HG02852 (cell line): Measurements from ENCODE around the gene TTBK2.

Source experiments
- ATAC-seq: cut with Tn5 transposase; IDR thresholded peaks from one replicate; pipeline ENCODE4 v1.9.1; 2021; ENCODE audit warnings: mild to moderate bottlenecking, moderate library complexity; ENCODE audit not compliant: unreplicated experiment

Gene TTBK2

DNA sequence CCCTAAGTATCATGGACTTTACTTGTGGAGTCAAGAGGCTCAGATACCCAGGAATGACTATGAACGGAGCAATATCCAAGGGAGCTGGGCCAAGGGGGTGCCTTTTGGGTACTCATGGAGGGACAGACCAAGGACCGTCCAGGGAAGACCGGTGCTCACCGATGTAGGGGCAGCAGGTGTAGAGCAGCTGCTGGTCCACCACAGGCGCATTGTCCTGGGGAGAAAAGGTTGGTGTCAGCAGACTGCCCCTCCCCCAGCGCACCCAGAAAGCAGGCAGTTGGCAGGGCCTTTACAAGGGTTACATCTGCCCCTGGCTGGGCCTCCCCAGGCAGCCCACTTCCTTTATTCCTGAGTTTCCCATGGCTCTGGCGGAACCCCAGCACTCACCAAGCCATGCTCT lies 191.2 kb downstream of the TTBK2 start:
- no peak for ATAC-seq

DNA sequence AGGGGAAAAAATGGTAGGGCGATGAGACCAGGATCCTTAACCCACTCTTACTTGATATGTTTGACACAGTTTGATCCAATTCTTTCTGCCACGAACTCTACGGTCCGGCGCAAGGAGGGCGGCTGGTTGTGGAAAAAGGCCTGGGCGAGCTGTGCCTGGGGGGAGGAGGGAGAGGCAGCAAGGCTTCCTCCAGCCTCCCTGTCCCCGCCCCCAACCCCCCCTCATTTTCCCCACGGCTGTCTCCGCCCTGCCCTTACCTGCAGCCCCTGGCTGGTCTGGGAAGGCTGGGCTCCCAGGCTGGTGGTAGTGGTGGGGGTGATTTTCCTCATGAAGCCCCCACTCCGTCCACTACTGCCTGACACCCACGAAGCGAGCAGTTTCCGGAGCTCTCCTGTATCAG lies 191.6 kb downstream of the TTBK2 start:
- no peak for ATAC-seq

DNA sequence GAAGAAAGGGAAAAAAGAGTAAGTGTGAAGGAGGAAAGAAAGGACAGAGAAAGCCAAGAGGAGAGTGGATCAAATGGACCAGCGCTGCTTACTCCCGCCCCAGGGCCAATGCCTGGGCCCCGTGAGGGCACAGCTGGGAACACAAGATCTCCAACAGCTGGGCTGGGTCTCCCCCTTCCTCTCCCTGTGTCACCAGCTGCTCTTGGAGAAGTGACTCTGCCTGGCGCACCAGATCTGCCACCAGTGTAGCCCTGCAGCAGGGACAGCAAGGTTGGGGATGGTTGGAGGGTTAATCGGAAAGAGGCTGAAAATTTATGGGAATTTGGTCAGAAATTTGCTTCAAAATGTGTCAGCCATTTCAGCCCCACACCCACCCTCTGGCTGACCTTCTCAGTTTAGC lies 192.0 kb downstream of the TTBK2 start:
- ATAC-seq: no peak

DNA sequence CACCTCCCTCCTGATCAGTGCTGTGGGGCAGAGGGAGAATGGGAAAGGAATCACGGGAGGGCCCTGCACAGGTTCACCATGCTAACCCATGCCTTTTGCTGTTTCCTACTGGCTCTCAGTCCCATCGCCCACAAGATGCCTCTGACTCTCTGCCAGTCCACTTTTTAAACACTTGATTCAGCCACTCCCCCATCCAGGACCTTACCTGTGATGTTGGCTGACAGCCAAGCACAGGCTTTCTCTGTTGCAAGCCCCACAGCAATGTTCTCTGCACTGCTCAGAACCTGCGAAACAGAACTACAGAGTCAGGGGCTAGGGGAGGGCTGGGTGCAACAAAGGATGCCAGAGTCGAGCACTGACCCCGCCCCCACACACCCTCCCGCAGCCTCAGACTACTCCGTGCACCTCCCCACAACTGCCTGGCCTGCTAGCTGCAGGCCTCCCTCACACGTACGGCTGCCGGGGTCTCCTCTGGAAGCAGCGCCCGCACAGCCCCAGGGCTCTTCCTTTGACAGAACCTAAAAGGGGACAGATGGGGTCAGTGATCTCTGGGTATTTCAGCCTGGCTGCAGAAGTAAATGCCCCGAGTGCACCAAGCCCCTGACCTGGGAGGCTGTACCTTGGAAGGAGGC lies 192.7 kb downstream of the TTBK2 start:
- ATAC-seq: no peak

DNA sequence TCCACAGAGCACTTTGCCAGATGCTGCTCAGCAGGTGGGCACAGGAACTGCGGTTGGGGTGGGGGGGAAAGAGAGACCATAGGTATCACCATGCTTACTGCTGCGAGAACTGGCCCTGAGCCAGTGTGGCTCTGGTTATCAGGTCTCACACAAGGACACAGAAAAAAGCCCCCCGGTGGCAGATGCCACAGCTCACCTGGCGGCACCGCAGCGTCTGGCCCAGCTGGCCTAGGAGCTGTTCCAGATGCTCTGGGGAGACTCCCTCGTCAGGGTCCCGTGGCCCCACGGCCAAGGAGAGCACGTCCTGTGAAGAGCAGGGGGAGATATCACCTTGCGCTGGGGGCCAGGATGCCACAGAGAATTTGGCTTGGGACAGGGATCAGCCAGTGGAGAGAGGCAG lies 194.5 kb downstream of the TTBK2 start:
- ATAC-seq: no peak

DNA sequence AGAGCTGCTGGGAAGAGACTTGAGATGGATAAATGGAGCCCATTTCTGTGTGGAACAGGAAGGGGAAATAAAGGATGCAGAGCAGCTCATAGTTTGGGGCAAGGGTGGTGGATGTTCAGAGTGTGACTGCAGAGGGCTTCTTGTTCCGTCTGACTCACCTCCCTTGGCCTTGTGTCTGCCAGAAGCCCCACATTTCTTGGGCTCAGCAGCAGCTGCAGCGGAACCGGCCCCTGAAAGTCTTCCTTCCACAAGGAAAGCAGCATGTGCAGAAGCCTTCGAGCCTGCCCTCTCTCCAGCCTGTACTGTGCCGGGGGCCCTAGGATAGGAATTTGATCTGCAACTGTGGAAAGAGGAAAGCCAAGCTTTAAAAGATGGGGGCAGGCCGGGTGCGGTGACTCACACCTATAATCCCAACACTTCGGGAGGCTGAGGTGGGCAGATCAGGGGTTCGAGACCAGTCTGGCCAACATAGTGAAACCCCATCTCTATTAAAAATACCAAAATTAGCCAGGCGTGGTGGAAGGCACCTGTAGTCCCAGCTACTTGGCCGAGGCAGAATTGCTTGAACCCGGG lies 195.2 kb downstream of the TTBK2 start:
- no peak for ATAC-seq

DNA sequence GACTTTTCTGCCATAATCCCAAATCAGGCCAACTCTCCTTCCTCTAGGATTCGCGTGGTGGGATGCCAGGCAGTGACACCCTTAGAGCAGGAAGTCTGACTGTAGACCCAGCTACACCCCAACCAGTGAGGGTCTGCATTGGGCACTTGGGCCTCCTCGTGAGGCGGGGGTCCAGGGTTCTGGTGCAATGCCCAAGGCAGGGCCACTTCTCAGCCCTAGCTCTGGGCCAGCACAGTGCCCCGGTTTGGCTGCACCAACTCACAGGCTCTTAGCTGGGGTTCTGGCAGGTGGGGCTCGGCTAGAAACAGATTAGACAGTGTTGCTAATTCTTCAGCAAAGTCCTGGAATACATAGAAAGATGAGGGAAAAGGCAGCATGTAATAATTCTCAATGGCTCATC lies 196.3 kb downstream of the TTBK2 start:
- ATAC-seq: no peak

DNA sequence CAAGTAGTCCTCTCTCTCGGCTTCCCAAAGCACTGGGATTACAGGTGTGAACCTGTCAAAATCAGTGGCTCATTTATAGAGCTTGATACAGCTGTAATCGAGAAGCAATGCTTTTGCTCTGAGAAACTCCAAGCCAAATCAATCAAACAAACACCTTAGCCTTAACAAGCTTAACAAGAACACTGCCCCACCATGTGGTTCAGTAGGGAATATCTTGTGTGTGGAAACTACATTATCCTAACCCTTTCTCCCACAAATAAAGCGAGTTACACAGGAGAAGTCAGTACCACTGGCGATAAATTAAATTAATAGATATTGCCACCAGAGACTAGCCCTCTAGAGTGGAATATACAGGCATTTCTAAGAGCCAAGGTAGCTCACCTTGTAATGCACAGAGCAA lies 197.5 kb downstream of the TTBK2 start:
- ATAC-seq: no peak

DNA sequence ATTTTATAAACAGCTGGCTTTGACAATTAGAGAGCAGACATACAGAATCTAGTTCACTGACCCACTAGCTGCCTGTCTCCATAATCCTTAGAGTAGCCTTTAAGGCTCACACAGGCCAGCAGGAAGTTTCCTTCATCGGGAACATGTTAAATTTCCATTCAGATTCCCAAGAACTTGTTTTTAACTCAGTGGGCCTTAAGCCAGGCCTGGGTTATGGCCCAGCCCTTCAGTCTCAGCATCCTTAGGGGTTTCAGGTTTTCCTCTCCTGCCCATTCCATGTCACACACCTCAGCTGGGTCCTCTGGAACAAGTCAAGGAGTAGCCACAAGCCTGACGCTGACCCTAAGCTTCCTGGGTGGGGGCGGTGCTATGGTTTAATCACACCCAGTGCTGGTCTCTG lies 198.7 kb downstream of the TTBK2 start:
- ATAC-seq: no peak

DNA sequence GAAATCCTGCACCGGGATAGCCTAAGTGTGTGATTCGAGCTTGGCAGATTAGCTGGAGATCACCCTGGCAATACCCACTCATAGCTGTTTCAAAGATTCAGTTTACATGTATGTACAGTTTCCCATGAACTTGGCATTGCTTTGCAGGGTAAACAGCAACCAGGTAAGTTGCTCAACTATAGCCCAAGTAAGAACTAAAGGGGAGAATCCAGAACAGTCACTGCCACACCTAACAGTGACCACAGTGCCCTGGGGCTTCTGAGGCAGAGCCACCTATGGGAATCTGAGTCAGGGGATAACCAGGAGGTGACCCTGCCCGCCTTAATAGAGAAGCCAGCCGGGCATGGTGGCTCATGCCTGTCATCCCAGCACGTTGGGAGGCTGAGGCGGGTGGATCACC lies 199.6 kb downstream of the TTBK2 start:
- ATAC-seq: no peak

DNA sequence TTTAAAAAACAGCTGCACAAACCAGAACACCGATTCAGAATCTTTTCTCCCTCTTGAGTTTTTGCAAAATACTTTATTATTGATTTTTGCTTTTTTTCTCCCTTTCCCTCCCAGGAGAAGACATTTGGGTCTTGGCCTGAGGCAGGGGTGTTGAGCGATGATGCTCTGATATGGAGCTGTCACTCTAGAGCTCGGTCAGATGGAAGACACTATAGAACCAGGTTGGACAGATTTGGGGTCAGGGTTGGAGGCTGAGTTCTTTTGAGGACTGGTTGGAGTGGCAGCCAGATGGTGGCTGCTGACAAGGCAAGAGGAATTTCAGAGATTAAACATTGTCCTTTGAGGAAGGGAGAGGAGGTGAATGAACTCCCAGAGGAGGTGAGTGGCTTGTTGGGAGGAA lies 200.5 kb downstream of the TTBK2 start:
- no peak for ATAC-seq

DNA sequence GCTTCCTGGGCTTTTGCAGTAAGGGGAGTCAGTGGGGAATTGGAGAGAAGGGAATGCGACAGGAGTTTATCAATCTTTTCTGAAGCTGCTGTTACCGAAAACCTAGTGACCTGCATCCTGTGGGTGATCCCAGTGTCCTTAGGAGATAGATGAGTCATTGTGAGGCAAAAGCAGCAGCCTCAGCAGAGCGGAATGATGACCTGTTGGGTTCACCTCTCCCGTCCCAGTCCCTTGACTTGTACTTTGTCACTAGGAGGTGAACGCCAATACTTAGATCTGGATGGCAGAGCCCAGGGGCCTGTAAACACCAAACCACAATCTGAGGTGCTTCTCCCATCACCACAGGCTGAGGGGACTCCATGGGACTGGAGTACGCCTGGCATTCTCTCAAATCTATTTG lies 201.5 kb downstream of the TTBK2 start:
- no peak for ATAC-seq

DNA sequence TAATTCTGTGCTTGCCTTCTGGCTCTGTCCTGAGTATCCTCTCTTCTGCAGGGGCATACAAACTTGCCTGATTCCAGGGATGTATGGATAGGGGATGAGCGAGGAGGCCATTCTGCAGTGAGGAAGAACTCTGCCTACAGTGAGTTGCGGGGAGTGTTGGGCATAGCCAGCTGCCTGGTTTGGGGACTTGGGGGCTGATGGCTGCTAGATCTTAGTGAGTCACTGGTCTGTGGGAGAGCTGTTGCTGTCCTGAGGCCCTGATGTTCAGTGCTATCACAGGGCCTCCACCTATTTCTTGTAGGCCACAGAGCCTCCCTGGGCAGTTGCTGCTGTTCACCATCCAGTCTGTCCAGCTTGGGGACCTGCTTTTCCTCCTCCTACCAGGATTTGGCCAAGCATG lies 204.0 kb downstream of the TTBK2 start:
- ATAC-seq: no peak

DNA sequence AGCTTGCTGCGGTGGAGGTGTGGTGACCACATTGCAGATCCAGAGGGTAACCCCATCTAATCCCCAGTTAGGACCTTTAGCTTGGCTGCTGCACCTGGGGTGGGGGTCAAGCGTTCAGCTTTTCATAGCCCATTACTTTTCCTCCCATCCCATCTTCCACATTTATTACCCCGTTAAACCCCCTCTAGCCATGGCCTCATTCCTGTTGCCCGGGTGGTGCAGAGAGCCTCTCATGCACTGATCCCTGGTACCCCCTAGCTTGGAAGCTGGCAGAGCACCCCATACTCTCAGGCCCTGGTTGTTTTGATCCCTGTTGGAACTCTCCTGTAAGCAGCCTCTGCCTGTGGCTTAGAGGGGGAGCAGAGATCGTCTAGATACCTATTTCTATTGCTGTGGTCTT lies 204.5 kb downstream of the TTBK2 start:
- ATAC-seq: no peak

DNA sequence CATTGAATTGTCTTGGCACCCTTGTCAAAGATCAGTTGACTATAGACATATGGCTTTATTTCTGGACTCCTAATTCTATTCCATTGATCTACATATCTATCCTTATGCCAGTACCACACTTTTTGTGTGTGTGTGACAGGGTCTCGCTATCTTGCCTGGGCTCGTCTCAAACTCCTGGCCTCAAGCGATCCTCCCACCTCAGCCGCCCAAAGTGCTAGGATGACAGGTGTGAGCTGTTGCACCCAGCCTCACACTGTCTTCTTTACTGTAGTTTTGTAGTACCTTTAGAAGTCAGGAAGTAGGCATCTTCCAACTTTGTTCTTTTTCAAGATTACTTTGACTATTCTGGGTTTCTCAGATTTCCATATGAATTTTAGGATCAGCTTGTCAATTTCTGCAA lies 208.0 kb downstream of the TTBK2 start:
- ATAC-seq: no peak

DNA sequence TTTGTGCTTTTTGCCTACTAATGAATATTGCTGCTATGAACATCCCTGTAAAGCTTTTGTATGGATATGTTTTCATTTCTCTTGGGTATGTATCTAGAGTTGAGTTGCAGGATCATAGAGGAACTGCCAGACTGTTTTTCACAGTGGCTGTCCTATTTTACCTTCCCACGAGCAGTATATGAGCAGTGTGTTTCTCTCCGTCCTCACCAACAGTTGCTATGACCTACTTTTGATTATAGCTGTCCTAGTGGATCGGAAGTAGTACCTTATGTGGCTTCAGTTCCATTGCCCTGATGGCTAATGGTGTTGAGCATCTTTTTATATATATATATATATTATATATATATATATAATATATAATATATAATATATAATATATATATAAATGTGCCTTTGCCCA lies 208.8 kb downstream of the TTBK2 start:
- ATAC-seq: no peak

DNA sequence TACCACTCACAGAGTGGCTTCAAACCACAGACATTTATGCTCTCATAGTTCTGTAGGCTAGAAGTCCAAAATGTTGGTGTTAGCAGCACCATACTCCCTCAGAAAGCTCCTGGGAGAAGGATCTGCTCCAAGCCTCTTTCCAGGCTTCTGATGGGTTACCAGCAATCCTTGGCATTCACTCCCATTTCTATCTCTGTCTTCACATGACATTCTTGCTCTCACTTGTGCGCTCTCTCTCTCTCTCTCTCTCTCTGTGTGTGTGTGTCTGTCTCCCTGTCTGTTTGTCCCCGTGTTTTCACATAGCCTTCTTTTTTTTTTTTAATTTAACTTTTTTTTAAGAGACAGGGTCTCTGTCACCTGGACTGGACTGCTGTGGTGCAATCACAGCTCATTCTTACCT lies 209.9 kb downstream of the TTBK2 start:
- no peak for ATAC-seq

DNA sequence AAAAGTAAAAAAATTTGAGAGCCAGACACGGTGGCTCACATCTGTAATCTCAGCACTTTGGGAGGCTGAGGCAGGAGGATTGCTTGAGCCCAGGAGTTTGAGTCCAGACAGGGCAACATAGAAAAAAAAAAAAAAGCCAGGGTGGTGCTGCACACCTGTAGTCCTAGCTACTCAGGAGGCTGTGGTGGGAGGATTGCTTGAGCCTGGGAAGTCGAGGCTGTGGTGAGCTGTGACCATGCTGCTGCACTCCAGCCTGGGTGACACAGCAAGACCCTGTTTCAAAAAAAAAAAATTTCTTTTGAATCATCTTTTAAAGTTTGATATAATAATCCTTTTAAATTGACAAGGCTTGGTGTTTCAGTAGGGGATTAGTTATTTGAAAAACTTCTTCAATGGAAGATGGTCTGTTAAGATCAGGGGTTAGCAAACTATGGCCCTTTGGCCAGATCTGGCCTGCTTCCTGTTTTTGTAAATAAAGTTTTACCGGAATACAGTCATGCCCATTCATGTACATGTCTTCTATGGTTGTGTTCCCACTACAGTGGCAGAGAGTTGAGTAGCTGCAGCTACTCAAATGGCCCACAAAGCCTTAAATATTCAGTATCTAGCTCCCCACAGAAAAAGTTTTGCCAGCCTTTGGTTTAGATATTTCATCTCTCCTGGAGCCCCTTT lies 212.6 kb downstream of the TTBK2 start:
- ATAC-seq: no peak

DNA sequence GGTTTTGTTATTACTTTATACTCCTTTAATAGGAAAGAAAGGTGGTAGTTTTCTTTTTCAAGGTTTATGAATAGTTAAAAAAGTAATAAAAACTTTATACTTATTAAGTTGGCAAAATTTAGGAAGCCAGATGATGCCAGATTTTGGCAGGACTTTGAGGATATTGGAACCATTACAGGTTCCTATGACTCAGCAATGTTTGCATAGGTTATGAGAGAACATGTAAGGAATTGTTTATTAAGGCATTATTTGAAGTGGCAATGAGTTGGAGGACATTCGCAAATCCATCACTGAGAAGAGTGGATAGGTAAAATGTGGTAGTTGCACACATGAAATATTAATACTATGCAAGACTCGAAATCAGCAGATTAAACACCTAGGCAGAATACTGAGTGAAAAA lies 213.5 kb downstream of the TTBK2 start:
- ATAC-seq: no peak

DNA sequence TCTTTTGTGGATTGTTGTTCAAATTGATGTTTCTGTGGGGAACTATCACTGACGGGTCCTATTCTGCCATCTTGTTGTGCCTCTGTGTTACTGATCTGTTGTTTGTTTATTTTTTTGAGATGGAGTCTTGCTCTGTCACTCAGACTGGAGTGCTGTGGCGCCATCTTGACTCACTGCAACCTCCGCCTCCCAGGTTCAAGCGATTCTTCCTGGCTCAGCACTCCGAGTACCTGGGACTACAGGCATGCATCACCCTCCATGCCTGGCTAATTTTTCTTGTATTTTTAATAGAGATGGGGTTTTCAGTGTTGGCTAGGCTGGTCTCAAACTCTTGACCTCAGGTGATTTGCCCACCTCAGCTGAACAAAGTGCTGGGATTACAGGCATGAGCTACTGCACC lies 215.2 kb downstream of the TTBK2 start:
- ATAC-seq: no peak

DNA sequence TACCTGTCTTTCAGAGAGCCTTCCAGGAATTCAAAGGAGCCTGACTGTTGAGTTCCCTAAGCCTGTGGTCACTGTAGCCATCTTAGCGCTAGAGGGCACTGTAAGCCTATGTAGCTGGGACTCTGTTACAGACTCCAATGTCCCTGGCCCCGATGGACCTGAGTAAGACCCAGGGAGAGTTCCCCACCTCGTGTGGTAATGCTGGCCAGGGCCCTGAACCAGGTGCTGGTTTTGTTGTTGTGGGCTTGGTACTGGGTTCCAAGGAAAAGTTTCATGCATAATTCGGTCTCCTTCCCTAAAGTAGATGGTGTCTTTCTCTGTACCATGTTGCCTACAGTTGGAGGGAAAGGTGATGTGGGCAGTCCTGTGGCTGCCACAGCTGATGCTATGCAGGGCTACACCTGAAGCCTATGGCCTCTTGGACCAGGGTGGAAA lies 216.1 kb downstream of the TTBK2 start:
- ATAC-seq: no peak

DNA sequence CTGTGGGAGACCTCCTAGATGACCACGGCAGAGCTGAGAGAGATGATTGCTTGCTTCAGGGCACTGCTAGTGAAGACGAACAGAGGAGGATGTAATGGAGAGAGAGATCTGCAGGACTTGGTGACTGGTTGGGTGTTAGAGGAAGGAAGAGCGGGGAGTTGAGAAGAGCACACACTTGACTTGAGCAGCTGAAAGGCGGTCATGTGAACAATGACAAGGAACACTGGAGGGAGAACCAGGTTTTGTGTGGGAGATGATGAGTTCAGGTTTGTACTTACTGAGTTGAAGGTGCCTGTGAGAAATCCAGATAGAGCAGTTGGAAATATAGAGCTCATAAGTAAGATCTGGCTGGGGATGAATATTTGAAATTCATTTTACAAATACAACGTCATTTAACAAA lies 224.0 kb downstream of the TTBK2 start:
- no peak for ATAC-seq
